Liver (tissue), 9 donors: ENCODE measurements around the gene TEX2. TPM values are rescaled to one million over a fixed set of nuclear protein-coding genes. Genes with fewer than 3 reads are reported as not detected.

Source experiments
- DNase-seq: peaks from one replicate; pipeline ENCODE4 v3.0.0-alpha.2; 2017; ENCODE audit warnings: low spot score
- H3K27ac ChIP-seq, 2 donors: one replicate each; pipeline ENCODE4 v1.7.0; 2013; ENCODE audit warnings: inconsistent platforms in 2 of 2, low read length in 2 of 2, control low read depth in 1 of 2, low read depth in 1 of 2, mild to moderate bottlenecking in 1 of 2
- H3K27me3 ChIP-seq, 4 donors: one replicate each; pipeline versions ENCODE4 v1.6.1 to v1.7.0; 2013; ENCODE audit warnings: low read length in 3 of 4, inconsistent platforms in 1 of 4, mild to moderate bottlenecking in 1 of 4, moderate library complexity in 1 of 4; ENCODE audit not compliant: control insufficient read depth in 4 of 4, insufficient read depth in 4 of 4
- H3K36me3 ChIP-seq, 4 donors: one replicate each; pipeline versions ENCODE4 v1.6.1 to v1.7.0; 2013; ENCODE audit warnings: low read length in 3 of 4, mild to moderate bottlenecking in 3 of 4, low read depth in 1 of 4, moderate library complexity in 1 of 4; ENCODE audit not compliant: control insufficient read depth in 4 of 4, insufficient read depth in 3 of 4
- H3K4me1 ChIP-seq, 4 donors: one replicate each; pipeline versions ENCODE4 v1.6.1 to v1.7.0; 2013; ENCODE audit warnings: low read length in 3 of 4, mild to moderate bottlenecking in 3 of 4, moderate library complexity in 1 of 4; ENCODE audit not compliant: control insufficient read depth in 4 of 4, insufficient read depth in 4 of 4
- H3K4me3 ChIP-seq, 3 donors: one replicate each; pipeline versions ENCODE4 v1.6.1 to v1.7.0; 2013; ENCODE audit warnings: low read length in 3 of 3, control low read depth in 1 of 3, low read depth in 1 of 3, mild to moderate bottlenecking in 1 of 3
- H3K9ac ChIP-seq, 2 donors: one replicate each; pipeline ENCODE4 v1.7.0; 2013; ENCODE audit warnings: low read length in 2 of 2, mild to moderate bottlenecking in 2 of 2, moderate library complexity in 2 of 2, control low read depth in 1 of 2, low read depth in 1 of 2
- H3K9me3 ChIP-seq, 4 donors: one replicate each; pipeline versions ENCODE4 v1.6.1 to v1.7.0; 2013; ENCODE audit warnings: low read length in 3 of 4; ENCODE audit not compliant: control insufficient read depth in 4 of 4
- ATF3 ChIP-seq: IDR thresholded peaks from 2 replicates; pipeline ENCODE4 v1.6.1; 2016; ENCODE audit warnings: antibody characterized with exemption
- FOXA1 ChIP-seq: IDR thresholded peaks from 2 replicates; pipeline ENCODE4 v1.6.1; 2016; ENCODE audit warnings: antibody characterized with exemption
- FOXA2 ChIP-seq: IDR thresholded peaks from 2 replicates; pipeline ENCODE4 v1.6.1; 2016; ENCODE audit warnings: antibody characterized with exemption
- GABPA ChIP-seq, 2 donors: IDR thresholded peaks in 1 of 2; conservative IDR thresholded peaks in 1 of 2; 2 replicates each; pipeline ENCODE4 v1.6.1; 2016; ENCODE audit warnings: antibody characterized with exemption in 2 of 2, mild to moderate bottlenecking in 1 of 2, moderate library complexity in 1 of 2
- HNF4A ChIP-seq, 2 donors: conservative IDR thresholded peaks; 2 replicates each; pipeline ENCODE4 v1.6.1; 2016; ENCODE audit warnings: antibody characterized with exemption in 2 of 2, mild to moderate bottlenecking in 2 of 2
- JUND ChIP-seq, 2 donors: IDR thresholded peaks; 2 replicates each; pipeline ENCODE4 v1.6.1; 2016; ENCODE audit warnings: antibody characterized with exemption in 2 of 2
- MAX ChIP-seq: IDR thresholded peaks from 2 replicates; pipeline ENCODE4 v1.6.1; 2016; ENCODE audit warnings: antibody characterized with exemption
- NR2F2 ChIP-seq: IDR thresholded peaks from 2 replicates; pipeline ENCODE4 v1.6.1; 2016; ENCODE audit warnings: antibody characterized with exemption
- RXRA ChIP-seq, 2 donors: IDR thresholded peaks; 2 replicates each; pipeline ENCODE4 v1.6.1; 2017 to 2018; ENCODE audit warnings: antibody characterized with exemption in 2 of 2, mild to moderate bottlenecking in 1 of 2
- SP1 ChIP-seq: IDR thresholded peaks from 2 replicates; pipeline ENCODE4 v1.6.1; 2018; ENCODE audit warnings: antibody characterized with exemption, mild to moderate bottlenecking
- TAF1 ChIP-seq: conservative IDR thresholded peaks from 2 replicates; pipeline ENCODE4 v1.6.1; 2016; ENCODE audit warnings: antibody characterized with exemption, mild to moderate bottlenecking
- YY1 ChIP-seq: IDR thresholded peaks from 2 replicates; pipeline ENCODE4 v1.6.1; 2016; ENCODE audit warnings: antibody characterized with exemption, mild to moderate bottlenecking
- ZBTB33 ChIP-seq: IDR thresholded peaks from 2 replicates; pipeline ENCODE4 v1.6.1; 2016; ENCODE audit warnings: antibody characterized with exemption
- WGBS: extraction: QIAGEN DNeasy Blood & Tissue Kit; methylation state at CpG from one replicate; pipeline ENCODE4 v1.1.7; 2013; 5-methylcytosine and 5-hydroxymethylcytosine counted together
- polyA plus RNA-seq, 2 donors: library from polyadenylated mRNA; stranded (reverse) in 1 of 2; unstranded in 1 of 2; fragments of 200-250 nt in 1 of 2; fragments of >200 nt in 1 of 2; fragmentation: Nextera tagmentation in 1 of 2; extraction: Ambion mirVana in 1 of 2; gene quantifications; one replicate each; pipeline versions ENCODE4 v1.2.1 to v1.2.3, GENCODE V29; 2013 to 2015
- total RNA-seq, 2 donors: library from RNA; depleted of rRNA; stranded (reverse); fragments of >200 nt; gene quantifications; one replicate each; pipeline ENCODE4 v1.2.3, GENCODE V29; 2014
- TF ChIP-seq, protein P1 (sequence below): IDR thresholded peaks from 2 replicates; pipeline ENCODE4 v1.6.1; 2016; ENCODE audit warnings: antibody characterized with exemption, mild to moderate bottlenecking
- donor health status: healthy.
- donor health status: healthy.
- donor health status: healthy.
- donor health status: healthy.
- donor health status: healthy.

TEX2 gene
- total and polyA plus RNA-seq, 4 donors = 15.9 to 39.8 (median 28.2) TPM

- no peak overlapping the region for H3K4me3 ChIP-seq
- no peak overlapping the region for H3K27ac ChIP-seq
- H3K27me3 ChIP-seq = no peaks in the 10 kb centered on the region
- no peaks in the 10 kb centered on the region for H3K36me3 ChIP-seq
- H3K4me1 ChIP-seq = peaks cover 3 to 16% (median 13%) of the 10 kb centered on the region in 4 donors
- DNase-seq = no peak
- 82% methylated on average over 4 of the region's 4 CpGs for WGBS
- TF ChIP-seq FOXA1 = no peak
- TF ChIP-seq MAX = no peak
- TF ChIP-seq GABPA (IDR thresholded peaks at IDR 0.05 in 1 of 2, conservative IDR thresholded peaks at IDR 0.05 in 1 of 2) = no peak
- no peak for TF ChIP-seq HNF4A (conservative IDR thresholded peaks at IDR 0.05)
- TF ChIP-seq YY1 = no peak
- no peak for TF ChIP-seq ZBTB33
- TF ChIP-seq, protein P1, sequence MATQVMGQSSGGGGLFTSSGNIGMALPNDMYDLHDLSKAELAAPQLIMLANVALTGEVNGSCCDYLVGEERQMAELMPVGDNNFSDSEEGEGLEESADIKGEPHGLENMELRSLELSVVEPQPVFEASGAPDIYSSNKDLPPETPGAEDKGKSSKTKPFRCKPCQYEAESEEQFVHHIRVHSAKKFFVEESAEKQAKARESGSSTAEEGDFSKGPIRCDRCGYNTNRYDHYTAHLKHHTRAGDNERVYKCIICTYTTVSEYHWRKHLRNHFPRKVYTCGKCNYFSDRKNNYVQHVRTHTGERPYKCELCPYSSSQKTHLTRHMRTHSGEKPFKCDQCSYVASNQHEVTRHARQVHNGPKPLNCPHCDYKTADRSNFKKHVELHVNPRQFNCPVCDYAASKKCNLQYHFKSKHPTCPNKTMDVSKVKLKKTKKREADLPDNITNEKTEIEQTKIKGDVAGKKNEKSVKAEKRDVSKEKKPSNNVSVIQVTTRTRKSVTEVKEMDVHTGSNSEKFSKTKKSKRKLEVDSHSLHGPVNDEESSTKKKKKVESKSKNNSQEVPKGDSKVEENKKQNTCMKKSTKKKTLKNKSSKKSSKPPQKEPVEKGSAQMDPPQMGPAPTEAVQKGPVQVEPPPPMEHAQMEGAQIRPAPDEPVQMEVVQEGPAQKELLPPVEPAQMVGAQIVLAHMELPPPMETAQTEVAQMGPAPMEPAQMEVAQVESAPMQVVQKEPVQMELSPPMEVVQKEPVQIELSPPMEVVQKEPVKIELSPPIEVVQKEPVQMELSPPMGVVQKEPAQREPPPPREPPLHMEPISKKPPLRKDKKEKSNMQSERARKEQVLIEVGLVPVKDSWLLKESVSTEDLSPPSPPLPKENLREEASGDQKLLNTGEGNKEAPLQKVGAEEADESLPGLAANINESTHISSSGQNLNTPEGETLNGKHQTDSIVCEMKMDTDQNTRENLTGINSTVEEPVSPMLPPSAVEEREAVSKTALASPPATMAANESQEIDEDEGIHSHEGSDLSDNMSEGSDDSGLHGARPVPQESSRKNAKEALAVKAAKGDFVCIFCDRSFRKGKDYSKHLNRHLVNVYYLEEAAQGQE = no peak
- TF ChIP-seq ATF3 = no peak
- TF ChIP-seq FOXA2 = no peak
- no peak for TF ChIP-seq RXRA (IDR thresholded peaks at IDR 0.05)
- no peak for TF ChIP-seq TAF1
- no peak overlapping the region for H3K9ac ChIP-seq
- no peaks in the 10 kb centered on the region for H3K9me3 ChIP-seq
Observed at GRCh38 chr17:64223931-64224629, 39.0 kb downstream of the TEX2 start.

DNA sequence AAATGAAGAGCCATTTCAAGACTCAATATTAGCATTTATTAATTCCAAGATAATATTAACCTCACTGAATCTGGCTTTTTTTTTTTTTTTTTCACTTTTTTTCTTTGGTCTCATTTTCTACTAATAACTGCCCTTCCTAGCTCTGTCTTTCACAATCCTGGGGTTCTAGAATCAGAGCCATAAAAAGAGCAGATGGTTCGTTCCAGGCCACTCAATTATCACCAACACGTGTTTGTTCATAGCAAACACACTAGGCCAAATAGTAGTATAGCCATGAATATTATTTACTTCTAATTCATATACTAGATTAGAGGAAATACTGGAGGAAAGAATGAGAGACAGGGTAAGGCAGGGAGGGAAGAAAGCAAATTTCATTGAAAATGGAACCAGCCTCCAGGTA is 39.8 kb downstream of the TEX2 start:
- WGBS = 42% methylated on average over 2 of the region's 2 CpGs
- TF ChIP-seq MAX (no peak), JUND (IDR thresholded peaks at IDR 0.05) (no peak), RXRA (IDR thresholded peaks at IDR 0.05) (no peak), ZBTB33 (no peak), NR2F2 (no peak), ATF3 (no peak), SP1 (no peak), FOXA1 (no peak), TAF1 (no peak)

More for the DNA sequence above, 39.8 kb downstream of the TEX2 start:
- Histone ChIP-seq H3K27me3 (no peaks in the 10 kb centered on the region), H3K9me3 (no peaks in the 10 kb centered on the region), H3K4me3 (no peak overlapping the region), H3K9ac (no peak overlapping the region), H3K27ac (no peak overlapping the region), H3K36me3 (no peaks in the 10 kb centered on the region), H3K4me1 (peaks cover 3 to 16% (median 13%) of the 10 kb centered on the region in 4 donors)
- no peak for DNase-seq
